ENCODE results near the gene SLC5A11.

DNA sequence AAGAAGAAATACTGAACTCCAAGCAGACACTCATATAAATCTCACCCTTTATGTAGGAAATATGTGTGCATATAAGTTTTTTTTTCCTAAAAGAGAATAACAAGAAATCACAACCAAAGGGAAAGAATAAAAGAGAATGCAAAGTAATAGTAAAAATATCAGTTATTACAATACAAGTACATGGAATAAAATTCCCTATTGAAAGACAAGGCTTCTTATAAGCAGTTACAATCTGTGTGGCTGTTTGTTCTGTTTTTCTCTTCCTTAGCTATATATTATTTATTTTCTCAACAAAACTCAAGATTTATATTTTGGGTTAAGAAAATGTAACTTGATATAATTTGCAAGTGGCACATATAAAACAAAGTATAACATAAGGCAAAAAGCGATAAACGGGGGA is 41.7 kb downstream of the SLC5A11 start:
- TF ChIP-seq RAD21 (IDR thresholded peaks at IDR 0.05; ENCODE audit: low read depth), result no peak
- TF ChIP-seq, protein P1, sequence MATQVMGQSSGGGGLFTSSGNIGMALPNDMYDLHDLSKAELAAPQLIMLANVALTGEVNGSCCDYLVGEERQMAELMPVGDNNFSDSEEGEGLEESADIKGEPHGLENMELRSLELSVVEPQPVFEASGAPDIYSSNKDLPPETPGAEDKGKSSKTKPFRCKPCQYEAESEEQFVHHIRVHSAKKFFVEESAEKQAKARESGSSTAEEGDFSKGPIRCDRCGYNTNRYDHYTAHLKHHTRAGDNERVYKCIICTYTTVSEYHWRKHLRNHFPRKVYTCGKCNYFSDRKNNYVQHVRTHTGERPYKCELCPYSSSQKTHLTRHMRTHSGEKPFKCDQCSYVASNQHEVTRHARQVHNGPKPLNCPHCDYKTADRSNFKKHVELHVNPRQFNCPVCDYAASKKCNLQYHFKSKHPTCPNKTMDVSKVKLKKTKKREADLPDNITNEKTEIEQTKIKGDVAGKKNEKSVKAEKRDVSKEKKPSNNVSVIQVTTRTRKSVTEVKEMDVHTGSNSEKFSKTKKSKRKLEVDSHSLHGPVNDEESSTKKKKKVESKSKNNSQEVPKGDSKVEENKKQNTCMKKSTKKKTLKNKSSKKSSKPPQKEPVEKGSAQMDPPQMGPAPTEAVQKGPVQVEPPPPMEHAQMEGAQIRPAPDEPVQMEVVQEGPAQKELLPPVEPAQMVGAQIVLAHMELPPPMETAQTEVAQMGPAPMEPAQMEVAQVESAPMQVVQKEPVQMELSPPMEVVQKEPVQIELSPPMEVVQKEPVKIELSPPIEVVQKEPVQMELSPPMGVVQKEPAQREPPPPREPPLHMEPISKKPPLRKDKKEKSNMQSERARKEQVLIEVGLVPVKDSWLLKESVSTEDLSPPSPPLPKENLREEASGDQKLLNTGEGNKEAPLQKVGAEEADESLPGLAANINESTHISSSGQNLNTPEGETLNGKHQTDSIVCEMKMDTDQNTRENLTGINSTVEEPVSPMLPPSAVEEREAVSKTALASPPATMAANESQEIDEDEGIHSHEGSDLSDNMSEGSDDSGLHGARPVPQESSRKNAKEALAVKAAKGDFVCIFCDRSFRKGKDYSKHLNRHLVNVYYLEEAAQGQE (IDR thresholded peaks at IDR 0.05; ENCODE audit: low read depth), result no peak

Measured in Ishikawa (cell line).